GM13977 (cell line): ENCODE measurements around the gene CCL13.

Experiments
- DNase-seq: peaks from one replicate; pipeline ENCODE4 v3.0.0; 2012; ENCODE audit warnings: low spot score
- in situ Hi-C: fragments of 300-500 bp; cut with MboI; formaldehyde crosslinking; loops from one replicate; pipeline ENCODE4 v1.12.0; 2022; ENCODE audit warnings: low sequenced_read_pairs, low pct_unique_long_range_greater_than_20kb, mixed read lengths, inconsistent platforms; ENCODE audit not compliant: unreplicated experiment
- TF ChIP-seq, protein P1 (sequence below): IDR thresholded peaks from 2 replicates; pipeline ENCODE4 v1.5.1; 2012; ENCODE audit warnings: mild to moderate bottlenecking, control low read depth; ENCODE audit not compliant: insufficient read depth; ENCODE audit errors: extremely low read depth, missing control alignments

CCL13 gene

DNA sequence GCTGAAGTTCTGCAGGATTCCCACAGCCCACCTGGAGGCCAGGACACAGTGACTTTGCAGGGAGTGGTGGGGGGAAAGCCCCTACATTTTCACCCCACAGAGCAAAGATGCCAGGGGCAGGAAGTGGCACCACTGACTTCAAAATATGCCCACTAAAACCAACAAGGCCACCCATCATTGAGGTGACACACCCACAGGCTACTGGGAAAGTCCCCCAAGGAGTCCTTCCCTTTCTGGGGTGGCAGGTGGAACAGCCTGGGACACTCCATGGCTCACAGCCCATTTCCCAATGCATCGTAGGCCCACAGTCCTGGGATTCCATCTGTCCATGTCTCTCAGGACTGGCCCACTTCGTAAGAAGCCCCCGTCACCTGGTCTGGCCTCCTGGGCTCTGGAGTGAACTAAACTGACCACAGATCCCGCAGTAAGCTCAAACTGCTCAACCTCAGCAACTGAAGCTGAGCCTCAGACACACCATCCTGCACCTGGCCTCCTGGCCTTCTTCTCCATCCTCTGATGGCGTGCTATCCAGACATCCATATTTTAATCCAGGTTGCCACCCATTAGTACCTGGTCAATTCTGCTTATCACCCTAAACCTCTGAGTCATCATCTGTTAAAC lies 14.2 kb downstream of the CCL13 start:
- no peak for DNase-seq
- TF ChIP-seq, protein P1, sequence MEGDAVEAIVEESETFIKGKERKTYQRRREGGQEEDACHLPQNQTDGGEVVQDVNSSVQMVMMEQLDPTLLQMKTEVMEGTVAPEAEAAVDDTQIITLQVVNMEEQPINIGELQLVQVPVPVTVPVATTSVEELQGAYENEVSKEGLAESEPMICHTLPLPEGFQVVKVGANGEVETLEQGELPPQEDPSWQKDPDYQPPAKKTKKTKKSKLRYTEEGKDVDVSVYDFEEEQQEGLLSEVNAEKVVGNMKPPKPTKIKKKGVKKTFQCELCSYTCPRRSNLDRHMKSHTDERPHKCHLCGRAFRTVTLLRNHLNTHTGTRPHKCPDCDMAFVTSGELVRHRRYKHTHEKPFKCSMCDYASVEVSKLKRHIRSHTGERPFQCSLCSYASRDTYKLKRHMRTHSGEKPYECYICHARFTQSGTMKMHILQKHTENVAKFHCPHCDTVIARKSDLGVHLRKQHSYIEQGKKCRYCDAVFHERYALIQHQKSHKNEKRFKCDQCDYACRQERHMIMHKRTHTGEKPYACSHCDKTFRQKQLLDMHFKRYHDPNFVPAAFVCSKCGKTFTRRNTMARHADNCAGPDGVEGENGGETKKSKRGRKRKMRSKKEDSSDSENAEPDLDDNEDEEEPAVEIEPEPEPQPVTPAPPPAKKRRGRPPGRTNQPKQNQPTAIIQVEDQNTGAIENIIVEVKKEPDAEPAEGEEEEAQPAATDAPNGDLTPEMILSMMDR = no peak
- in situ Hi-C loops = no loop called here

DNA sequence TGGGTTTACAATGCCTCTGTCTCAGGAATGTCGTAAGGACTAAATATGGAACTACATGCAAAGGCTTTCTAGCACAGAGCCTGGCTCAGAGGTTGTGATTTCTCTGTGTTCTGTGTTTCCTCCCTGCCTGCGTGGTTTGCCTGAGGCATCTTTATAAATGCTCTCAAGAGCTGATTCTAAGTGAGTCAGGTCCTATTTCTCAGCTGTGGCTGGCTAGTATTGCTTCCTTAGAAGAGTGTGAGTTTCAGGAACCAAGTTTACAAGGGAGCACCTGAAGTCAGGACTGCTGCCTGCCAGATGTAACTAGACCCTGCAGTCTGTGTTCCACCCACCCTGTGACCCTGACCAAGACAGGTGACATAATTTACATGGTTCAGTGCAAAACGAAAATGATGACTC lies 14.7 kb downstream of the CCL13 start:
- TF ChIP-seq, protein P1 = no peak
- no peak for DNase-seq
- in situ Hi-C loops = no loop called here

DNA sequence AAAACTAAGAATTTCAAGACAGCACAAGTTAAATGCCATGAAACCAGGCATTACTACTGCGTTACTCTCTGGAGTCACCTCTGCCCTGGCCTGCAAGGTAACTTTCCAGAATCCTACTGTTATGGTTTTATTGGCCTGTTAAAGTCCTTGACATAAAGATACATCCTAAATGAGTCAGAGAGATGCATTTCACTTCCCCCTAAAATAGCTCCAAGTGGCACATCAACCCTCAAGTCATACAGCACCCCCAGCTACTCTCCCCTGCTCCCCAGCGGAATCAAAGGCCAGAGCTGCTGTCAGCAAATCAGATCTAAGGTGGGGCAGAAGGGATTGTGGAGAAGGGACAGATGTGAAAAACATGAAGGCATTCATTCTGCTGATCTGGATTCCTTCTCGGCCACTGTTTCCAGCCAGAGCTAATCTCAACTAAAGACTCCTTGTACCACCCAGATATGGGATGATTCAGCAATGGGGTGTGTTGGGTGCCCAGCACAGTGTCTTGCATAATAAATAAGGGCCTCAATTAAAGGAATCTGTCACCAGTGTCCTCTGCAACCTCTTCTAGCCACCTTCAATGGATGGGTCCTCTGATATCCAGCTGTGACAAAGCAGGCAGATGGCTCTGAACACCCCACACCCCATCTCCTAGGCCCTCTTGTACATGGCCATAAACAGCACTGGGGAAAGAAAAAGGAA lies 15.3 kb downstream of the CCL13 start:
- in situ Hi-C loops = no loop called here
- TF ChIP-seq, protein P1 = no peak
- no peak for DNase-seq

DNA sequence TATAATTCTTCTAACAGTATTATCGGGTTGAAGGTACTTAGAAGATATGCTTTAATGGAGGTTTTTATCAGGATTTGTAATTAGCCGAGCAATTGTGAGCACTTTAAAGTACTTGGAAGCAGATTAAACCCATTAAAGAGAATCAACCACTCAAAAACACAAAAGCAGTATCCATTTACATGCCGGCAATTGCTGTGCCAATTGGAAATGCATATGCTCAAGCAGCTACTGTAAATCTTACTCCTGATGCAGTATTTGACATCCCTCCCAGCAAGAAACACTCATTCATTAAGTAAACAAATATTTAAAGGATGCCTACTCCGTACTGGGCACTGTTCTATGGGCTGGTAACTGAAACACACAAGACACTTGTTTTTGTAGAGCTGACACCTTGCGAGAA lies 18.2 kb downstream of the CCL13 start:
- in situ Hi-C loops = no loop called here
- no peak for DNase-seq
- TF ChIP-seq, protein P1 = no peak

DNA sequence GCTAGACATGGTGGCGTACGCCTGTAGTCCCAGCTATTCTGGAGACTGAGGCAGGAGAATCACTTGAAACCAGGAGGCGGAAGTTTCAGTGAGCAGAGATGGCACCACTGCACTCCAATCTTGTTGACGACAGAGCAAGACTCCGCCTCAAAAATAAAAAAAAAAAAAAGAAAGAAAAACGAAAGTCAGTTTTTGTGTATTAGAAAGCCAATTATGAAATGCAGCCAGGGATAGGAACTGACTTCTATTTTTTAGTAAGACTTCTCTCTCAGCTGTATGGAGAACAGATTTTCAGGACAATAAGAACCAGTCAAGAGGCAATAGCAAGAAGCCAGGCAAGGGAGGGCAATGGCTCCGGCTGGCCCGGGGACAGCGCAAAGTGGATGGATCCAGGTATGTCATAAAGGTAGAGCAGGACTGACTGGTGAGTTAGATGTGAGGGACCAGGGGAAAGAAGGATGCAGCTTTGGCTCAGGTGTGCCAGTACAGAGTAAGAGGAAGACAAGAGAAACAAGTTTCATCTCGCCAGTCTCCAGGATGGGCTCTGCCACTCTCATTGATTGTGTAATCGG lies 19.2 kb downstream of the CCL13 start:
- in situ Hi-C loops = no loop called here
- DNase-seq = no peak

DNA sequence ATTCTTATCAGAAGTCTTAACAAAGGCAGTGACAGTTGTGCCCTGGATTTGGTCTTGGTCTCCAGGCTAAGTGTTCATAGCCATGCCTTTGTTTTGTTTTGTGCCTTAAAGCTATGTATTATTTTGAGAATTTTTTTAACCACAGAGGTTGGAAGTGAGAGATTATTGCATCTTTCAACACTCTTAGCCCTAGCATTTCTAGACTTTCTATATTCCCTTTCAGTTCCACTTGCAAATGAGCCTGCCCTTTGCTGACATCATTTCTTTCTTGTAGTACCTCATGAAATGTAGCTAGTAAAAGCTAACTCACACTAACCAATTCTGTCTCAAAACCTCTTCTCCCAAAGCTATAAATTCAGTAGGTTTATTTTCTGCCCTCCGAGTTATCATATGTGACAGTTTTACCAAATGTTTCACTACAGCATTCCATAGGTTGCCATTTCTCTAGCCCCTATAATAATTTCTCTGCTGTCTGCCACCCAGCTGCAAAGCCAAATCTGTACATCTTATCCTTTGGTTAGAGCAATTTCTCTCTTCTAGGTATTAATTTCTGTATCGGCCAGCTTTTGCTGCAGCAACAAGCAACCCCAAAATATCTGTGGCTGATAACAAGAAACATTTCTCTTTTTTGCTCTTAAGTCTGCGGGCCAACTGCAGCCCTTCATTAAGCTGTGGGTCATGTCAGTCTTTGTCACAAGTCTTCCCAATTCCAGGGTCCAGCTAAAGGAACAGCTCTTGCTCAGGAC lies 21.0 kb downstream of the CCL13 start:
- TF ChIP-seq, protein P1 = no peak
- DNase-seq = peak; percentile 27
- in situ Hi-C loops = no loop called here

More for the DNA sequence above, 19.2 kb downstream of the CCL13 start:
- TF ChIP-seq, protein P1 = no peak
